ENCODE measurements around the gene ACTL7B.
"Not testable (repeated sequence)": the region's sequence is repeated elsewhere in the genome, so short reads cannot be mapped to it uniquely, and the experiment has no call there.

Gene ACTL7B

GRCh38 chr9:108897324-108898096 is 41.7 kb upstream of the ACTL7B start:
- CTCF ChIA-PET = no interaction called here
- no peak for TF ChIP-seq TARDBP (IDR thresholded peaks at IDR 0.05)
- DNase-seq (ENCODE audit: extremely low spot score) = no peak
- POLR2A ChIA-PET = no interaction called here

- POLR2A ChIA-PET = no interaction called here
- CTCF ChIA-PET = interaction anchor here (0.6 kb wide), 1 partner anchor 370 kb away, joined by 3 read pairs; no protein-coding TSS in a partner anchor
These were observed 38.6 kb upstream of the ACTL7B start for GRCh38 chr9:108894225-108894997.

GRCh38 chr9:108889649-108890067 is 33.9 kb upstream of the ACTL7B start:
- TF ChIP-seq CTBP1 (IDR thresholded peaks at IDR 0.05; ENCODE audit: borderline replicate concordance) (no peak), LEF1 (IDR thresholded peaks at IDR 0.05; ENCODE audit: borderline replicate concordance) (no peak), TARDBP (IDR thresholded peaks at IDR 0.05) (no peak), SUZ12 (IDR thresholded peaks at IDR 0.05) (no peak), NFRKB (IDR thresholded peaks at IDR 0.05) (no peak), PKNOX1 (IDR thresholded peaks at IDR 0.05) (no peak), FOXA1 (IDR thresholded peaks at IDR 0.05) (no peak), ARNT (IDR thresholded peaks at IDR 0.05) (no peak), FOXM1 (IDR thresholded peaks at IDR 0.05; ENCODE audit: borderline replicate concordance) (no peak), SP1 (IDR thresholded peaks at IDR 0.05) (no peak), HDGF (IDR thresholded peaks at IDR 0.05; ENCODE audit: borderline replicate concordance) (no peak), L3MBTL2 (conservative IDR thresholded peaks at IDR 0.05) (no peak), ZNF384 (IDR thresholded peaks at IDR 0.05) (no peak), BHLHE40 (IDR thresholded peaks at IDR 0.05; ENCODE audit: borderline replicate concordance) (no peak), ELF4 (IDR thresholded peaks at IDR 0.05) (no peak)
- CTCF ChIA-PET = no interaction called here
- POLR2A ChIA-PET = no interaction called here
- DNase-seq (ENCODE audit: extremely low spot score) = no peak

More at GRCh38 chr9:108894225-108894997, 38.6 kb upstream of the ACTL7B start:
- no peak for TF ChIP-seq FOXM1 (IDR thresholded peaks at IDR 0.05; ENCODE audit: borderline replicate concordance)
- no peak for TF ChIP-seq CTBP1 (IDR thresholded peaks at IDR 0.05; ENCODE audit: borderline replicate concordance)
- no peak for TF ChIP-seq SUZ12 (IDR thresholded peaks at IDR 0.05)
- no peak for TF ChIP-seq HDGF (IDR thresholded peaks at IDR 0.05; ENCODE audit: borderline replicate concordance)
- TF ChIP-seq SP1 (IDR thresholded peaks at IDR 0.05) = no peak
- no peak for TF ChIP-seq NFRKB (IDR thresholded peaks at IDR 0.05)
- no peak for DNase-seq (ENCODE audit: extremely low spot score)

GRCh38 chr9:108886594-108887271 is 30.9 kb upstream of the ACTL7B start:
- CTCF ChIA-PET; POLR2A ChIA-PET; DNase-seq (ENCODE audit: extremely low spot score): not testable (repeated sequence)

GRCh38 chr9:108885643-108886348 is 30.0 kb upstream of the ACTL7B start:
- TF ChIP-seq ZNF384 (IDR thresholded peaks at IDR 0.05) = no peak
- TF ChIP-seq FOXA1 (IDR thresholded peaks at IDR 0.05) = no peak
- no peak for TF ChIP-seq ARNT (IDR thresholded peaks at IDR 0.05)
- TF ChIP-seq PKNOX1 (IDR thresholded peaks at IDR 0.05) = no peak
- no peak for TF ChIP-seq TARDBP (IDR thresholded peaks at IDR 0.05)
- TF ChIP-seq ELF4 (IDR thresholded peaks at IDR 0.05) = no peak
- TF ChIP-seq FOXM1 (IDR thresholded peaks at IDR 0.05; ENCODE audit: borderline replicate concordance) = no peak
- no peak for TF ChIP-seq NFRKB (IDR thresholded peaks at IDR 0.05)
- TF ChIP-seq LEF1 (IDR thresholded peaks at IDR 0.05; ENCODE audit: borderline replicate concordance) = no peak
- TF ChIP-seq SUZ12 (IDR thresholded peaks at IDR 0.05) = no peak
- no peak for TF ChIP-seq SP1 (IDR thresholded peaks at IDR 0.05)
- no peak for TF ChIP-seq FOXK2 (IDR thresholded peaks at IDR 0.05)
- DNase-seq (ENCODE audit: extremely low spot score) = peak; percentile 45
- CTCF ChIA-PET = no interaction called here
- POLR2A ChIA-PET = no interaction called here

GRCh38 chr9:108884701-108885100 is 28.9 kb upstream of the ACTL7B start:
- ChIA-PET CTCF (no interaction called here), POLR2A (no interaction called here)
- DNase-seq (ENCODE audit: extremely low spot score) = no peak
- TF ChIP-seq ELF4 (IDR thresholded peaks at IDR 0.05) (no peak), SUZ12 (IDR thresholded peaks at IDR 0.05) (no peak), LEF1 (IDR thresholded peaks at IDR 0.05; ENCODE audit: borderline replicate concordance) (no peak), ZNF384 (IDR thresholded peaks at IDR 0.05) (no peak), NFRKB (IDR thresholded peaks at IDR 0.05) (no peak), CTBP1 (IDR thresholded peaks at IDR 0.05; ENCODE audit: borderline replicate concordance) (no peak), ARNT (IDR thresholded peaks at IDR 0.05) (no peak), TARDBP (IDR thresholded peaks at IDR 0.05) (no peak), BHLHE40 (IDR thresholded peaks at IDR 0.05; ENCODE audit: borderline replicate concordance) (no peak), FOXK2 (IDR thresholded peaks at IDR 0.05) (no peak)

Data from HEK293T (cell line).